ENCODE results near the gene PPP1R27. TPM values are rescaled to one million over a fixed set of nuclear protein-coding genes. Genes with fewer than 3 reads are reported as not detected.

Gene PPP1R27
- total and polyA plus RNA-seq, 2 donors (not counting 3 experiments of a cell fraction or from before 2014, with no cell fraction given), result not detected

DNA sequence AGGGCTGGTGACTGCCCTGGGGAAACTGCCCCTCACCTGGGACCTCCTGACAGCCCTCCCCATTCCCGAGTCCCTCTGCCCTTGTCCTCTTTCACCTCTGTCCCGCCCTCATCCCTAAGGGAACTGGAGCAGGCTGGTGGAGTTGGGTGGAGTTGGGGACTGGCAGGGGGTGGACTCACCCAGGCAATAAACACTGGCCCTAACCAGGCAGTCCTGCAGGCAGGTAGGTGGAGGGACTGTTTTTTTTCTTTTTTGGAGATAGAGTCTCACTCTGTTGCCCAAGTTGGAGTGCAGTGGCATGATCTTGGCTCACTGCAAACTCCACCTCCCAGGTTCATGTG lies 19.2 kb downstream of the PPP1R27 start:
- POLR2A ChIA-PET, result no interaction called here
- DNase-seq (ENCODE audit: low read depth, low spot score) (no peak), FAIRE-seq (no peak)
- no peak overlapping the region for H3K4me2 ChIP-seq (ENCODE audit: insufficient read depth, low read length)
- H3K9me1 ChIP-seq (replicated peaks; ENCODE audit: control insufficient read depth, extremely low read depth, insufficient read depth, low read length), result no peaks in the 10 kb centered on the region
- H3K4me3 ChIP-seq (replicated peaks in 1 of 3; ENCODE audit: insufficient read depth in 1 of 3, low read depth in 1 of 3, low read length in 3 of 3), result no peak overlapping the region
- dilution Hi-C loops (cut with MboI; ENCODE audit: extremely low pct_ligation_motif_present, low sequenced_read_pairs), result no loop called here
- CTCF ChIA-PET, result no interaction called here
- H3K9ac ChIP-seq (replicated peaks; ENCODE audit: extremely low read depth, insufficient read depth, low read length), result no peak overlapping the region
- no peak for TF ChIP-seq JUN (IDR thresholded peaks at IDR 0.05; ENCODE audit: borderline replicate concordance, insufficient read depth, insufficient read length, low read depth)
- TF ChIP-seq GATA2 (IDR thresholded peaks at IDR 0.05; ENCODE audit: insufficient read depth, insufficient read length, low read depth, low read length), result no peak
- TF ChIP-seq, protein P1, sequence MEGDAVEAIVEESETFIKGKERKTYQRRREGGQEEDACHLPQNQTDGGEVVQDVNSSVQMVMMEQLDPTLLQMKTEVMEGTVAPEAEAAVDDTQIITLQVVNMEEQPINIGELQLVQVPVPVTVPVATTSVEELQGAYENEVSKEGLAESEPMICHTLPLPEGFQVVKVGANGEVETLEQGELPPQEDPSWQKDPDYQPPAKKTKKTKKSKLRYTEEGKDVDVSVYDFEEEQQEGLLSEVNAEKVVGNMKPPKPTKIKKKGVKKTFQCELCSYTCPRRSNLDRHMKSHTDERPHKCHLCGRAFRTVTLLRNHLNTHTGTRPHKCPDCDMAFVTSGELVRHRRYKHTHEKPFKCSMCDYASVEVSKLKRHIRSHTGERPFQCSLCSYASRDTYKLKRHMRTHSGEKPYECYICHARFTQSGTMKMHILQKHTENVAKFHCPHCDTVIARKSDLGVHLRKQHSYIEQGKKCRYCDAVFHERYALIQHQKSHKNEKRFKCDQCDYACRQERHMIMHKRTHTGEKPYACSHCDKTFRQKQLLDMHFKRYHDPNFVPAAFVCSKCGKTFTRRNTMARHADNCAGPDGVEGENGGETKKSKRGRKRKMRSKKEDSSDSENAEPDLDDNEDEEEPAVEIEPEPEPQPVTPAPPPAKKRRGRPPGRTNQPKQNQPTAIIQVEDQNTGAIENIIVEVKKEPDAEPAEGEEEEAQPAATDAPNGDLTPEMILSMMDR (IDR thresholded peaks at IDR 0.05; ENCODE audit: extremely low read depth in 1 of 2, insufficient read depth in 1 of 2, low read depth in 1 of 2, low read length in 2 of 2), result no peak
- TF ChIP-seq MYC (IDR thresholded peaks at IDR 0.05; ENCODE audit: low read depth, low read length), result no peak
- TF ChIP-seq POLR2A (IDR thresholded peaks at IDR 0.05; ENCODE audit: low read depth, low read length), result no peak
- TF ChIP-seq POLR2AphosphoS5 (IDR thresholded peaks at IDR 0.05; ENCODE audit: insufficient read depth, low read depth, low read length), result no peak
- no peak for TF ChIP-seq FOS (IDR thresholded peaks at IDR 0.05; ENCODE audit: borderline replicate concordance, insufficient read depth, low read length)
- TF ChIP-seq, protein P2, sequence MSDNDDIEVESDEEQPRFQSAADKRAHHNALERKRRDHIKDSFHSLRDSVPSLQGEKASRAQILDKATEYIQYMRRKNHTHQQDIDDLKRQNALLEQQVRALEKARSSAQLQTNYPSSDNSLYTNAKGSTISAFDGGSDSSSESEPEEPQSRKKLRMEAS (IDR thresholded peaks at IDR 0.05; ENCODE audit: insufficient read depth, insufficient read length), result no peak
- no peak for TF ChIP-seq EZH2 (IDR thresholded peaks at IDR 0.05; ENCODE audit: borderline replicate concordance, low read depth, low read length, severe bottlenecking)
- peaks cover 0 to 2% of the 10 kb centered on the region in 2 experiments for H3K27me3 ChIP-seq (ENCODE audit: control insufficient read depth in 2 of 2, insufficient read depth in 2 of 2, low read length in 2 of 2)
- no peaks in the 10 kb centered on the region for H3K4me1 ChIP-seq (ENCODE audit: control insufficient read depth, extremely low read depth, insufficient read depth, low read length)
- no peak overlapping the region for H3K27ac ChIP-seq (ENCODE audit: insufficient read depth, low read depth, low read length)
- no peak overlapping the region for H2AFZ ChIP-seq (ENCODE audit: low read depth, low read length)
- no peaks in the 10 kb centered on the region for H4K20me1 ChIP-seq (replicated peaks; ENCODE audit: control insufficient read depth, extremely low read depth, insufficient read depth, low read length)
- H3K79me2 ChIP-seq (ENCODE audit: control insufficient read depth, insufficient read depth, low read length), result no peaks in the 10 kb centered on the region
- BruUV-seq (replicated peaks), result no TSS peak
- intact Hi-C loops (cut with micrococcal nuclease), result no loop called here
- no peaks in the 10 kb centered on the region for H3K36me3 ChIP-seq (ENCODE audit: control insufficient read depth in 2 of 2, extremely low read depth in 1 of 2, insufficient read depth in 2 of 2, low read length in 2 of 2)
- no peaks in the 10 kb centered on the region for H3K9me3 ChIP-seq (replicated peaks; ENCODE audit: control insufficient read depth, insufficient read depth, low read length)

All from endothelial cell of umbilical vein (primary cell).